ENCODE measurements around the gene CORIN. TPM values are rescaled to one million over a fixed set of nuclear protein-coding genes. Genes with fewer than 3 reads are reported as not detected.

The CORIN gene
- total RNA-seq, 1 donor from 2014 or later: not detected

GRCh38 chr4:47729131-47729680 lies 108.7 kb downstream of the CORIN start:
- Histone ChIP-seq H3K36me3 (ENCODE audit: control insufficient read depth, insufficient read depth, low read length) (no peaks in the 10 kb centered on the region), H3K27me3 (ENCODE audit: control insufficient read depth, insufficient read depth, low read length) (no peaks in the 10 kb centered on the region), H3K4me3 (ENCODE audit: low read depth, low read length) (no peak overlapping the region)
- no peak for TF ChIP-seq CTCF (IDR thresholded peaks at IDR 0.05; ENCODE audit: insufficient read depth, low read length, poor library complexity, severe bottlenecking)
- no peak for DNase-seq (ENCODE audit: low read depth)

GRCh38 chr4:47721892-47722575 lies 115.8 kb downstream of the CORIN start:
- no peak for TF ChIP-seq CTCF (IDR thresholded peaks at IDR 0.05; ENCODE audit: insufficient read depth, low read length, poor library complexity, severe bottlenecking)
- no peak for DNase-seq (ENCODE audit: low read depth)
- no peak overlapping the region for H3K4me3 ChIP-seq (ENCODE audit: low read depth, low read length)
- H3K36me3 ChIP-seq (ENCODE audit: control insufficient read depth, insufficient read depth, low read length): no peaks in the 10 kb centered on the region
- peaks cover 2% of the 10 kb centered on the region for H3K27me3 ChIP-seq (ENCODE audit: control insufficient read depth, insufficient read depth, low read length)

GRCh38 chr4:47721485-47721884 lies 116.4 kb downstream of the CORIN start:
- no peak for DNase-seq (ENCODE audit: low read depth)
- Histone ChIP-seq H3K27me3 (ENCODE audit: control insufficient read depth, insufficient read depth, low read length) (peaks cover 2% of the 10 kb centered on the region), H3K4me3 (ENCODE audit: low read depth, low read length) (no peak overlapping the region), H3K36me3 (ENCODE audit: control insufficient read depth, insufficient read depth, low read length) (no peaks in the 10 kb centered on the region)
- TF ChIP-seq CTCF (IDR thresholded peaks at IDR 0.05; ENCODE audit: insufficient read depth, low read length, poor library complexity, severe bottlenecking): no peak

GRCh38 chr4:47720787-47721186 lies 117.1 kb downstream of the CORIN start:
- Histone ChIP-seq H3K36me3 (ENCODE audit: control insufficient read depth, insufficient read depth, low read length) (no peaks in the 10 kb centered on the region), H3K27me3 (ENCODE audit: control insufficient read depth, insufficient read depth, low read length) (peaks cover 2% of the 10 kb centered on the region), H3K4me3 (ENCODE audit: low read depth, low read length) (no peak overlapping the region)
- TF ChIP-seq CTCF (IDR thresholded peaks at IDR 0.05; ENCODE audit: insufficient read depth, low read length, poor library complexity, severe bottlenecking): no peak
- DNase-seq (ENCODE audit: low read depth): no peak

- TF ChIP-seq CTCF (IDR thresholded peaks at IDR 0.05; ENCODE audit: insufficient read depth, low read length, poor library complexity, severe bottlenecking): no peak
- Histone ChIP-seq H3K36me3 (ENCODE audit: control insufficient read depth, insufficient read depth, low read length) (no peaks in the 10 kb centered on the region), H3K4me3 (ENCODE audit: low read depth, low read length) (no peak overlapping the region), H3K27me3 (ENCODE audit: control insufficient read depth, insufficient read depth, low read length) (peaks cover 2% of the 10 kb centered on the region)
- DNase-seq (ENCODE audit: low read depth): no peak
Measured at GRCh38 chr4:47719576-47719975, 118.3 kb downstream of the CORIN start.

GRCh38 chr4:47718696-47719095 lies 119.2 kb downstream of the CORIN start:
- no peak overlapping the region for H3K4me3 ChIP-seq (ENCODE audit: low read depth, low read length)
- no peak for TF ChIP-seq CTCF (IDR thresholded peaks at IDR 0.05; ENCODE audit: insufficient read depth, low read length, poor library complexity, severe bottlenecking)
- H3K36me3 ChIP-seq (ENCODE audit: control insufficient read depth, insufficient read depth, low read length): no peaks in the 10 kb centered on the region
- DNase-seq (ENCODE audit: low read depth): no peak
- peaks cover 2% of the 10 kb centered on the region for H3K27me3 ChIP-seq (ENCODE audit: control insufficient read depth, insufficient read depth, low read length)
